GM13977 (cell line): ENCODE measurements around the gene CTTNBP2.

Experiments used
- DNase-seq: peaks from one replicate; pipeline ENCODE4 v3.0.0; 2012; ENCODE audit warnings: low spot score
- in situ Hi-C: fragments of 300-500 bp; cut with MboI; formaldehyde crosslinking; loops from one replicate; pipeline ENCODE4 v1.12.0; 2022; ENCODE audit warnings: low sequenced_read_pairs, low pct_unique_long_range_greater_than_20kb, mixed read lengths, inconsistent platforms; ENCODE audit not compliant: unreplicated experiment
- TF ChIP-seq, protein P1 (sequence below): IDR thresholded peaks from 2 replicates; pipeline ENCODE4 v1.5.1; 2012; ENCODE audit warnings: mild to moderate bottlenecking, control low read depth; ENCODE audit not compliant: insufficient read depth; ENCODE audit errors: extremely low read depth, missing control alignments

The CTTNBP2 gene

GRCh38 chr7:117679120-117679519 lies 194.1 kb downstream of the CTTNBP2 start:
- TF ChIP-seq, protein P1, sequence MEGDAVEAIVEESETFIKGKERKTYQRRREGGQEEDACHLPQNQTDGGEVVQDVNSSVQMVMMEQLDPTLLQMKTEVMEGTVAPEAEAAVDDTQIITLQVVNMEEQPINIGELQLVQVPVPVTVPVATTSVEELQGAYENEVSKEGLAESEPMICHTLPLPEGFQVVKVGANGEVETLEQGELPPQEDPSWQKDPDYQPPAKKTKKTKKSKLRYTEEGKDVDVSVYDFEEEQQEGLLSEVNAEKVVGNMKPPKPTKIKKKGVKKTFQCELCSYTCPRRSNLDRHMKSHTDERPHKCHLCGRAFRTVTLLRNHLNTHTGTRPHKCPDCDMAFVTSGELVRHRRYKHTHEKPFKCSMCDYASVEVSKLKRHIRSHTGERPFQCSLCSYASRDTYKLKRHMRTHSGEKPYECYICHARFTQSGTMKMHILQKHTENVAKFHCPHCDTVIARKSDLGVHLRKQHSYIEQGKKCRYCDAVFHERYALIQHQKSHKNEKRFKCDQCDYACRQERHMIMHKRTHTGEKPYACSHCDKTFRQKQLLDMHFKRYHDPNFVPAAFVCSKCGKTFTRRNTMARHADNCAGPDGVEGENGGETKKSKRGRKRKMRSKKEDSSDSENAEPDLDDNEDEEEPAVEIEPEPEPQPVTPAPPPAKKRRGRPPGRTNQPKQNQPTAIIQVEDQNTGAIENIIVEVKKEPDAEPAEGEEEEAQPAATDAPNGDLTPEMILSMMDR = no peak
- in situ Hi-C loops = no loop called here
- no peak for DNase-seq

DNA sequence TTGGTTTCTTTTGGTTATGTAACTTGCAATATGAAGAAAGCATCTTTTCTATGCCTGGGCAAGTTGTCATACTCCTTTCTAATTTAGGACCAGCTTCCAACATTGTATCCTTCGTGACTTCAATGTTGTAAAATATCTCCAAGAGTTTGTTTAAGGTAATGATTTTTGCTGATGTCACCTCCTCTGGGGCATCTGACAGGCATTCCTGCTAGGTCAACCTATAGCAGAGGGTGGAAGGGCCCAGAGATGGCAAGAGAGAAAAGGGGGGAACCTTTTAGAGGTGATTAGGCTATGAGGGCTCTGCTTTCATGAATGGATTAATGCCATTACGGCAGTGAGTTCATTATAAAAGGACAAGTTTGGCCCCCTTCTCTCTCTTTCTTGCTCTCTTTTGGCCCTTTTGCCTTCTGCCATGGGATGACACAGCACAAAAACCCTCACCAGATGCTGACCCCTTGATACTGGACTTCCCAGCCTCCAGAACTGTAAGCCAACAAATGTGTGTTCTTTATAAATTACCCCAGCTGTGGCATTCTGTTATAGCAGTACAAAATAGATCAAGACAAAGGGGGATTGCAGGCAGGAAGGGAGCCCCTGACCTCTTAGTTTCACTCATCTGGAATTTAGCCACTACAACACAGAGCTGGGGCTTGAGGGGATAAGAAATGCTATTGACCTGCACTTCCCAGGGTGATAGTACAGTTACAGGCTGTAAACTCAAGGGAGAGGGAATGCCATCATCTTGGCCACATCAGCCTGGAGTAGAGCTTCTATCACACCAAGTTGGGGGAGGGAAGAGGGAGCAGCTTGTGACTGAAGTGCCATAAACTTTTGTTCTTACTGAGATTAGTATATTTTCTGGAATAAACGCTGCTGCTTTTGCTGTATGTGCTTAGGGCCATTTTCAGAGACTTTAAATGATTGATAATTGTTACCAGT lies 197.5 kb downstream of the CTTNBP2 start:
- in situ Hi-C loops = no loop called here
- TF ChIP-seq, protein P1 = no peak
- DNase-seq = no peak

DNA sequence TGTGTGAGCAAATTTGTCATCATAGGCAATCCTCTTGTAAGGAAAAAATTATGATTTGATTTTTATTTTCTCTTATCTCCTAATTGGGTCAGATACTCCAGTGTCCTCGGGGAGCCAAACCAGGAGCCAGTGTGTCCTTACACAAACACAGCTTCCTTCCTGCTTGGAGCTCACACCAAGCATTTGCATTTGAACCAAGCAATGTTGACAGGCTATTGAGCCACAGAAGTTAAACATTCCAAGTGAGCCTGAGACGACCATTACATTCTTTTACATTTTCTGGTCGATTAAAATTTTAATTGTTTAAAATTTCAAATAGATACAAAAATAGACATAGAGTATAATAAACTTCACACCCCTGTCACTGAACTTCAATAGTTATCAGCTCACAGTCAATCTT lies 198.6 kb downstream of the CTTNBP2 start:
- TF ChIP-seq, protein P1 = no peak
- in situ Hi-C loops = no loop called here
- no peak for DNase-seq

DNA sequence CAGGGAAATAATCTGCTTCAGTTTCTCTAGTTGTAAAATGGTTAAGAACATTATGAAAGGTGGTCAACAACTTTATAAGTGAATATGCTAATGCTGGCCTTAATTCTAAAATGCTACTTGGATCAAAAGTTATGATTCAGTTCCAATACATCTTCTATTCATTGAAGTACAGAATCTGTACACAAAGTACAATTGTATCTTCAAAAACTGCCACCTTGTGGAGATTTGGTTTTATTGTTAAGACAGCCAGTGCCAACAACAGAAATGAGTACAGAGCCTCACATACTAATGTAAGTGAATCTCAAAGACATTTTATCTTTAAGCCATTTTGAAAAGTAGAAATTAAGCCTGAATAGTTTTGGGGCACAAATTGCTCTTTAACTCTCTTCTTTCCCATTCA lies 199.4 kb downstream of the CTTNBP2 start:
- in situ Hi-C loops = no loop called here
- TF ChIP-seq, protein P1 = peak; percentile 31
- DNase-seq = peak; percentile 31

DNA sequence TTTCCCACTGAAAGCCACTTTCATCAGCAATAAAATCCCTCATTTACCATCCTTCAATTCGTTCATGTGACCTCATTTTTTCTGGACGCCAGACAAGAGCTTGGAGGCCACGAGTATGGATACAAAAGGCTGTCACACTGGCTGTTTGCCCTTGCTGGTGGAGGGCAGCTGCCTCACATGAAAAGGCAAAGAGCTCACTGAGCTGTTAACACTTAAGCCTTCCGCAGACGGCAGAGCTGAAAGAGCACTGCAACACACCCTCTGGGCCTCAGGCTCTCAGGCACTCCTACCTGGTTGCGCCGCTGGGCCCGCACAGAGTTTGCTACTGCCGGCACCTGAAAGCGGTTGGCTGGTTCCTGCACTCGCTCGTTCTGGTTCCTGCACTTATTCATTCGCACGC lies 199.9 kb downstream of the CTTNBP2 start:
- TF ChIP-seq, protein P1 = no peak
- DNase-seq = no peak
- in situ Hi-C loops = no loop called here

- TF ChIP-seq, protein P1 = no peak
- in situ Hi-C loops = no loop called here
- DNase-seq = no peak
These were observed 200.8 kb downstream of the CTTNBP2 start for GRCh38 chr7:117672453-117672852.

- TF ChIP-seq, protein P1 = no peak
- in situ Hi-C loops = no loop called here
- DNase-seq = no peak
These were observed 203.4 kb downstream of the CTTNBP2 start for GRCh38 chr7:117669818-117670217.
